H9 (cell line): ENCODE data around the gene TMPRSS9. TPM values are rescaled to one million over a fixed set of nuclear protein-coding genes. Genes with fewer than 3 reads are reported as not detected.

Experiments used
- DNase-seq: peaks from one replicate; pipeline ENCODE4 v3.0.0-alpha.2; 2017
- H2AFZ ChIP-seq: one replicate; pipeline ENCODE4 v1.6.1; 2013; ENCODE audit warnings: mild to moderate bottlenecking, low read length, control low read depth, moderate library complexity
- H2AK5ac ChIP-seq: 2 replicates; pipeline ENCODE4 v1.6.1; 2013; ENCODE audit warnings: low read length, control low read depth, mixed read lengths; ENCODE audit not compliant: insufficient read length
- H2BK120ac ChIP-seq: one replicate; pipeline ENCODE4 v1.6.1; 2013; ENCODE audit warnings: low read depth, mild to moderate bottlenecking, low read length, control low read depth, inconsistent platforms; ENCODE audit not compliant: poor library complexity, severe bottlenecking
- H2BK12ac ChIP-seq: 2 replicates; pipeline ENCODE4 v1.6.1; 2013; ENCODE audit warnings: low read length, control low read depth, mixed read lengths, low read depth; ENCODE audit not compliant: insufficient read length
- H2BK15ac ChIP-seq: 2 replicates; pipeline ENCODE4 v1.6.1; 2013; ENCODE audit warnings: low read depth, low read length, control low read depth
- H2BK20ac ChIP-seq: one replicate; pipeline ENCODE4 v1.6.1; 2013; ENCODE audit warnings: low read depth, mild to moderate bottlenecking, low read length, control low read depth, inconsistent platforms; ENCODE audit not compliant: poor library complexity, severe bottlenecking
- H2BK5ac ChIP-seq: 2 replicates; pipeline ENCODE4 v1.6.1; 2013; ENCODE audit warnings: low read length, control low read depth, mixed read lengths; ENCODE audit not compliant: insufficient read length
- H3K14ac ChIP-seq: 2 replicates; pipeline ENCODE4 v1.6.1; 2013; ENCODE audit warnings: low read length, control low read depth; ENCODE audit not compliant: insufficient read depth
- H3K18ac ChIP-seq: 2 replicates; pipeline ENCODE4 v1.6.1; 2013; ENCODE audit warnings: low read depth, mild to moderate bottlenecking, mixed read lengths, low read length, control low read depth; ENCODE audit not compliant: insufficient read length
- H3K23ac ChIP-seq: 2 replicates; pipeline ENCODE4 v1.6.1; 2013; ENCODE audit warnings: low read length, control low read depth, mixed read lengths, low read depth; ENCODE audit not compliant: insufficient read length
- H3K23me2 ChIP-seq: 2 replicates; pipeline ENCODE4 v1.6.1; 2013; ENCODE audit warnings: low read depth, mild to moderate bottlenecking, mixed read lengths, low read length, control low read depth; ENCODE audit not compliant: insufficient read length, poor library complexity, severe bottlenecking
- H3K27ac ChIP-seq: 2 replicates; pipeline ENCODE4 v1.5.1; 2013; ENCODE audit warnings: low read length, control low read depth, mixed read lengths, low read depth; ENCODE audit not compliant: insufficient read length
- H3K27me3 ChIP-seq: 2 replicates; pipeline ENCODE4 v1.6.1; 2013; ENCODE audit warnings: low read length, control low read depth, inconsistent platforms; ENCODE audit not compliant: insufficient read depth
- H3K4ac ChIP-seq: 2 replicates; pipeline ENCODE4 v1.6.1; 2013; ENCODE audit warnings: low read depth, mild to moderate bottlenecking, control low read depth, inconsistent platforms, low read length, moderate library complexity
- H3K4me1 ChIP-seq: 2 replicates; pipeline ENCODE4 v1.6.1; 2013; ENCODE audit warnings: low read length, control low read depth, inconsistent platforms; ENCODE audit not compliant: insufficient read depth
- H3K4me2 ChIP-seq: 2 replicates; pipeline ENCODE4 v1.6.1; 2013; ENCODE audit warnings: low read length, control low read depth, mixed read lengths; ENCODE audit not compliant: insufficient read length, insufficient read depth
- H3K56ac ChIP-seq: 2 replicates; pipeline ENCODE4 v1.6.1; 2013; ENCODE audit warnings: low read depth, mild to moderate bottlenecking, mixed read lengths, low read length, control low read depth; ENCODE audit not compliant: insufficient read length
- H3K79me1 ChIP-seq: 2 replicates; pipeline ENCODE4 v1.6.1; 2013; ENCODE audit warnings: low read depth, mild to moderate bottlenecking, moderate library complexity, low read length, control low read depth, inconsistent platforms; ENCODE audit not compliant: insufficient read depth, poor library complexity, severe bottlenecking
- H3K79me2 ChIP-seq: 2 replicates; pipeline ENCODE4 v1.6.1; 2013; ENCODE audit warnings: low read length, control low read depth, inconsistent platforms; ENCODE audit not compliant: insufficient read depth
- H3K9ac ChIP-seq: 2 replicates; pipeline ENCODE4 v1.6.1; 2013; ENCODE audit warnings: low read length, control low read depth, mixed read lengths; ENCODE audit not compliant: insufficient read length; ENCODE audit errors: extremely low read depth
- H3K9me3 ChIP-seq: one replicate; pipeline ENCODE4 v1.6.1; 2013; ENCODE audit warnings: low read depth, low read length, inconsistent platforms; ENCODE audit not compliant: control insufficient read depth
- H3T11ph ChIP-seq: one replicate; pipeline ENCODE4 v1.6.1; 2013; ENCODE audit warnings: mild to moderate bottlenecking, low read length, control low read depth, inconsistent platforms
- H4K20me1 ChIP-seq: one replicate; pipeline ENCODE4 v1.6.1; 2013; ENCODE audit not compliant: control insufficient read depth, insufficient read length, insufficient read depth
- H4K5ac ChIP-seq: 2 replicates; pipeline ENCODE4 v1.6.1; 2013; ENCODE audit warnings: low read depth, mild to moderate bottlenecking, mixed read lengths, low read length, control low read depth; ENCODE audit not compliant: insufficient read length
- H4K8ac ChIP-seq: replicated peaks from 2 replicates; pipeline ENCODE4 v1.6.1; 2013; ENCODE audit warnings: low read length, control low read depth, mixed read lengths, low read depth; ENCODE audit not compliant: insufficient read length
- H4K91ac ChIP-seq: 2 replicates; pipeline ENCODE4 v1.6.1; 2013; ENCODE audit warnings: low read depth, mild to moderate bottlenecking, moderate library complexity, mixed read lengths, low read length, control low read depth; ENCODE audit not compliant: insufficient read length
- H3K27ac Mint-ChIP-seq, 3 experiments: 2 replicates in 2 of 3; 3 replicates in 1 of 3; pipeline ENCODE4 v1.8.0; 2020 to 2021; ENCODE audit warnings: mixed read lengths in 3 of 3, mild to moderate bottlenecking in 1 of 3, moderate library complexity in 1 of 3
- H3K27me3 Mint-ChIP-seq: 2 replicates; pipeline ENCODE4 v1.8.0; 2021; ENCODE audit warnings: low read depth, mild to moderate bottlenecking, moderate library complexity, mixed read lengths
- H3K36me3 Mint-ChIP-seq, 3 experiments: 2 replicates in 2 of 3; 3 replicates in 1 of 3; pipeline ENCODE4 v1.8.0; 2020 to 2021; ENCODE audit warnings: low read depth in 3 of 3, mixed read lengths in 3 of 3; ENCODE audit not compliant: insufficient read depth in 1 of 3
- H3K4me1 Mint-ChIP-seq, 2 experiments: 2 replicates each; pipeline ENCODE4 v1.8.0; 2020; ENCODE audit warnings: mixed read lengths in 2 of 2
- H3K4me3 Mint-ChIP-seq, 2 experiments: 2 replicates in 1 of 2; 3 replicates in 1 of 2; pipeline ENCODE4 v1.8.0; 2020 to 2021; ENCODE audit warnings: mild to moderate bottlenecking in 2 of 2, mixed read lengths in 2 of 2, moderate library complexity in 1 of 2
- H3K9me3 Mint-ChIP-seq, 2 experiments: 2 replicates in 1 of 2; 3 replicates in 1 of 2; pipeline ENCODE4 v1.8.0; 2020; ENCODE audit warnings: mild to moderate bottlenecking in 2 of 2, mixed read lengths in 2 of 2, moderate library complexity in 1 of 2
- WGBS: extraction: QIAGEN DNeasy Blood & Tissue Kit; methylation state at CpG from one replicate; pipeline ENCODE4 v1.1.7; 2013; ENCODE audit warnings: missing lambda C conversion rate, low lambda C conversion rate, mixed read lengths; ENCODE audit not compliant: insufficient read length; ENCODE audit errors: extremely low coverage; 5-methylcytosine and 5-hydroxymethylcytosine counted together
- total RNA-seq: library from RNA; stranded (reverse); gene quantifications from 2 replicates; pipeline ENCODE4 v1.2.1, GENCODE V29; 2021
- TF ChIP-seq, protein P1 (sequence below): fragments of 200-600 bp; sonication (generic); conservative IDR thresholded peaks from 3 replicates; pipeline ENCODE4 v1.8.0; 2021; ENCODE audit warnings: antibody characterized with exemption, mild to moderate bottlenecking

Gene TMPRSS9
- total RNA-seq, 1 experiment from 2014 or later, result 0.24 TPM

DNA sequence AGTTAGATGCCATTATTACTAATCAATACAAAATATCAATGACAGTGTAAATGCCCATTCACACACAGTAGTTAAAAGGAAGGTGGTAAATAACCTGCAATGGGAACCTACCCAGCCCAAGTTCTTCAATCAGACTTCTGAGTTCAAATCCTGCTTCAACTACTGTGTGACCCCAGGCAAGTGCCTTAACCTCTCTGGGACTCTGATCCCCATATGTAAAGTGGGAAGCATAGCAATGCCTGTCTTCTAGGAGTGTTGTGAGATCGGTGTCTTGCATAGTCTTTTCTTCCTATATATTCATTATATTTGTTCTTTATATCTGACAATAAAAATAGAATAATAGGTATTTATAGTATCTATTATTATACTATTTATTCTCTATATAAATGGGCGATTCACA lies 60.4 kb downstream of the TMPRSS9 start:
- Histone ChIP-seq H3K79me2 (no peaks in the 10 kb centered on the region), H2AK5ac (no peak overlapping the region), H3K27ac (no peak overlapping the region), H3K9me3 (no peaks in the 10 kb centered on the region), H3K23me2 (no peaks in the 10 kb centered on the region), H3K9ac (no peak overlapping the region), H2BK20ac (no peak overlapping the region), H3K4me1 (no peaks in the 10 kb centered on the region), H4K8ac (no peak overlapping the region), H2BK120ac (no peak overlapping the region), H2BK15ac (no peak overlapping the region), H3K23ac (no peak overlapping the region), H3T11ph (no peak overlapping the region), H4K20me1 (no peaks in the 10 kb centered on the region), H2BK5ac (no peak overlapping the region), H2AFZ (no peak overlapping the region), H3K4me2 (no peak overlapping the region), H3K56ac (no peak overlapping the region), H4K5ac (no peak overlapping the region), H3K79me1 (no peaks in the 10 kb centered on the region), H3K27me3 (no peaks in the 10 kb centered on the region), H4K91ac (no peak overlapping the region), H3K14ac (no peak overlapping the region), H3K4ac (no peak overlapping the region), H3K18ac (no peak overlapping the region), H2BK12ac (no peak overlapping the region)
- no CpG with 5 or more reads among the region's 2 CpGs for WGBS
- H3K9me3 Mint-ChIP-seq, result no peaks in the 10 kb centered on the region
- no peak for DNase-seq
- TF ChIP-seq, protein P1, sequence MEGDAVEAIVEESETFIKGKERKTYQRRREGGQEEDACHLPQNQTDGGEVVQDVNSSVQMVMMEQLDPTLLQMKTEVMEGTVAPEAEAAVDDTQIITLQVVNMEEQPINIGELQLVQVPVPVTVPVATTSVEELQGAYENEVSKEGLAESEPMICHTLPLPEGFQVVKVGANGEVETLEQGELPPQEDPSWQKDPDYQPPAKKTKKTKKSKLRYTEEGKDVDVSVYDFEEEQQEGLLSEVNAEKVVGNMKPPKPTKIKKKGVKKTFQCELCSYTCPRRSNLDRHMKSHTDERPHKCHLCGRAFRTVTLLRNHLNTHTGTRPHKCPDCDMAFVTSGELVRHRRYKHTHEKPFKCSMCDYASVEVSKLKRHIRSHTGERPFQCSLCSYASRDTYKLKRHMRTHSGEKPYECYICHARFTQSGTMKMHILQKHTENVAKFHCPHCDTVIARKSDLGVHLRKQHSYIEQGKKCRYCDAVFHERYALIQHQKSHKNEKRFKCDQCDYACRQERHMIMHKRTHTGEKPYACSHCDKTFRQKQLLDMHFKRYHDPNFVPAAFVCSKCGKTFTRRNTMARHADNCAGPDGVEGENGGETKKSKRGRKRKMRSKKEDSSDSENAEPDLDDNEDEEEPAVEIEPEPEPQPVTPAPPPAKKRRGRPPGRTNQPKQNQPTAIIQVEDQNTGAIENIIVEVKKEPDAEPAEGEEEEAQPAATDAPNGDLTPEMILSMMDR, result no peak
- H3K4me1 Mint-ChIP-seq, result 0 out of 4 replicates have a peak, but pooled peaks cover 0 to 4% of the 10 kb centered on the region in 2 experiments
- peaks cover 5 to 19% (median 6%) of the 10 kb centered on the region in 3 experiments; a peak in 6 of 7 replicates for H3K36me3 Mint-ChIP-seq
- no peaks in the 10 kb centered on the region; the same call in 1 of the 2 replicates for H3K27me3 Mint-ChIP-seq
- no peak overlapping the region for H3K4me3 Mint-ChIP-seq
- H3K27ac Mint-ChIP-seq, result no peak overlapping the region
